Caco-2 (cell line): Measurements from ENCODE around the gene CASZ1. TPM values are rescaled to one million over a fixed set of nuclear protein-coding genes. Genes with fewer than 3 reads are reported as not detected.

Experiments
- BruUV-seq: library from RNA; stranded (reverse); fragments of 400-500 nt; replicated peaks from 2 replicates; lab custom pipeline; 2021; lab: Mats Ljungman, UMichigan
- CTCF ChIA-PET: fragments of 300-600 bp; sonication (Branson Sonifier 250); formaldehyde crosslinking; loops from one replicate; lab custom pipeline; 2022; ENCODE audit warnings: antibody characterized with exemption; lab: Charles Lee
- POLR2A ChIA-PET: fragments of 300-600 bp; sonication (Branson Sonifier 250); formaldehyde crosslinking; loops from one replicate; lab custom pipeline; 2022; ENCODE audit warnings: antibody characterized with exemption; lab: Charles Lee
- DNase-seq, 2 experiments: peaks; one replicate each; pipeline versions ENCODE4 v3.0.0 to v3.0.0-alpha.2; 2020 to 2022
- H3K27me3 ChIP-seq: replicated peaks from 2 replicates; pipeline ENCODE4 v1.6.0; 2011; ENCODE audit warnings: low read length; ENCODE audit not compliant: control insufficient read depth, insufficient read depth
- H3K36me3 ChIP-seq: 2 replicates; pipeline ENCODE4 v1.5.1; 2011; ENCODE audit warnings: low read length; ENCODE audit not compliant: control insufficient read depth, insufficient read depth
- H3K4me1 ChIP-seq: fragments of 250-450 bp; sonication (Bioruptor Pico); 2 replicates; pipeline ENCODE4 v1.5.1; 2020; ENCODE audit warnings: mild to moderate bottlenecking
- H3K4me3 ChIP-seq: 2 replicates; pipeline ENCODE4 v1.5.1; 2011; ENCODE audit warnings: low read depth, mild to moderate bottlenecking, control low read depth, low read length
- H3K9me3 ChIP-seq: fragments of 250-450 bp; sonication (Bioruptor Pico); 2 replicates; pipeline ENCODE4 v1.5.1; 2020; ENCODE audit warnings: mild to moderate bottlenecking, moderate library complexity
- H3K27ac Mint-ChIP-seq: one replicate; pipeline ENCODE4 v1.8.0; 2022; ENCODE audit warnings: mixed read lengths; ENCODE audit not compliant: unreplicated experiment
- H3K27me3 Mint-ChIP-seq: one replicate; pipeline ENCODE4 v1.8.0; 2022; ENCODE audit warnings: mixed read lengths; ENCODE audit not compliant: insufficient read depth, unreplicated experiment
- H3K36me3 Mint-ChIP-seq: one replicate; pipeline ENCODE4 v1.8.0; 2022; ENCODE audit warnings: mild to moderate bottlenecking, mixed read lengths; ENCODE audit not compliant: insufficient read depth, unreplicated experiment
- H3K4me1 Mint-ChIP-seq: one replicate; pipeline ENCODE4 v1.8.0; 2022; ENCODE audit warnings: low read depth, mixed read lengths; ENCODE audit not compliant: unreplicated experiment
- H3K4me3 Mint-ChIP-seq: one replicate; pipeline ENCODE4 v1.8.0; 2022; ENCODE audit warnings: mild to moderate bottlenecking, moderate library complexity, mixed read lengths; ENCODE audit not compliant: unreplicated experiment
- H3K9me3 Mint-ChIP-seq: one replicate; pipeline ENCODE4 v1.8.0; 2022; ENCODE audit warnings: mixed read lengths; ENCODE audit not compliant: unreplicated experiment
- CTCF ChIP-seq, 2 experiments: fragments of 200-600 bp in 1 of 2; IDR thresholded peaks; 1 replicate in 1 of 2; 2 replicates in 1 of 2; pipeline versions ENCODE4 v1.5.1 to v1.8.0; 2011 to 2022; ENCODE audit warnings: antibody characterized with exemption in 1 of 2, control low read depth in 1 of 2, inconsistent platforms in 1 of 2, low read depth in 1 of 2, low read length in 1 of 2, mild to moderate bottlenecking in 1 of 2, moderate library complexity in 1 of 2; ENCODE audit not compliant: insufficient read depth in 1 of 2, severe bottlenecking in 1 of 2, unreplicated experiment in 1 of 2
- intact Hi-C: fragments of 100-400 bp; cut with micrococcal nuclease; formaldehyde crosslinking; loops from one replicate; pipeline ENCODE4 v1.10.0; 2022; ENCODE audit not compliant: unreplicated experiment
- total RNA-seq: library from RNA; stranded (reverse); gene quantifications from 2 replicates; pipeline ENCODE4 v1.2.3, GENCODE V29; 2022

Gene CASZ1
- total RNA-seq, 1 experiment from 2014 or later: 10.9 TPM

DNA sequence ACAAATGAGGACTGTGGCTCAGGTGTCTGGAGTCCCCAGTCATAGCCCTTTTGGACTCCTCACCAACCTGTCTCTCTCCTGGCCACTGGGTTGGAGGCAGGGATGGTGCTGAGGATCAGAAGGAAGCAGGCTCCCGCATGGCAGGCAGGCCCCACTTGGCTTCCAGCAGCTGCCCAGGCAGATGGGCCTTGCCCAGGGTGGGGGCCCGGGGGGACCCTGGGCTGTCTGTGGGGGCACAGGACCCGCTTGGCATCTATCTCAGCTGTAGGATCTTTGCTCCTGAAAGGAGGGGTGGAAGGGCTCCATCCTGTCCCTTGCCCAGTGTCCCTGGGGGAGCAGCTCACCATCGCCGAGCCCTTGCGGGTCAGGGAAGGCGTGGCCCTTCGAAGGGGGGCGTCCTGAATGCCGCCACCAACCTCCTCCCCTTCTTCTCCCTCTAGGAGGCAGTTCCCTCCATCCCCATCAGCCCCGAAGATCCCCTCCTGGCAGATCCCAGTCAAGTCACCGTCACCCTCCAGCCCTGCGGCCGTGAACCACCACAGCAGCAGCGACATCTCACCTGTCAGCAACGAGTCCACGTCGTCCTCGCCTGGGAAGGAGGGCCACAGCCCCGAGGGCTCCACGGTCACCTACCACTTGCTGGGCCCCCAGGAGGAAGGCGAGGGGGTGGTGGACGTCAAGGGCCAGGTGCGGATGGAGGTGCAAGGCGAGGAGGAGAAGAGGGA, 167.2 kb downstream of the CASZ1 start:
- no peaks in the 10 kb centered on the region for H3K27me3 ChIP-seq
- H3K36me3 ChIP-seq: no peaks in the 10 kb centered on the region; the same call in 1 of the 2 replicates
- ChIA-PET CTCF (no interaction called here), POLR2A (no interaction called here)
- no peak overlapping the region for H3K27ac Mint-ChIP-seq
- TF ChIP-seq CTCF (IDR thresholded peaks at IDR 0.05; ENCODE audit: insufficient read depth in 1 of 2, low read depth in 1 of 2, low read length in 1 of 2, severe bottlenecking in 1 of 2, unreplicated experiment in 1 of 2): no peak
- intact Hi-C loops: no loop called here
- no peaks in the 10 kb centered on the region for H3K4me1 Mint-ChIP-seq
- H3K27me3 Mint-ChIP-seq: no peaks in the 10 kb centered on the region
- H3K4me3 Mint-ChIP-seq: no peak overlapping the region
- no peaks in the 10 kb centered on the region for H3K4me1 ChIP-seq
- no peaks in the 10 kb centered on the region for H3K9me3 ChIP-seq
- no TSS peak for BruUV-seq
- DNase-seq: no peak
- no peak overlapping the region for H3K4me3 ChIP-seq
- peaks cover 8% of the 10 kb centered on the region for H3K36me3 Mint-ChIP-seq
- no peaks in the 10 kb centered on the region for H3K9me3 Mint-ChIP-seq

GRCh38 chr1:10628685-10629084, 167.8 kb downstream of the CASZ1 start:
- H3K4me1 ChIP-seq: no peaks in the 10 kb centered on the region
- ChIA-PET CTCF (no interaction called here), POLR2A (no interaction called here)
- H3K4me1 Mint-ChIP-seq: no peaks in the 10 kb centered on the region
- H3K9me3 Mint-ChIP-seq: no peaks in the 10 kb centered on the region
- H3K36me3 ChIP-seq: no peaks in the 10 kb centered on the region; the same call in 1 of the 2 replicates
- DNase-seq: no peak
- no peaks in the 10 kb centered on the region for H3K27me3 Mint-ChIP-seq
- peaks cover 8% of the 10 kb centered on the region for H3K36me3 Mint-ChIP-seq
- no peak overlapping the region for H3K4me3 Mint-ChIP-seq
- no TSS peak for BruUV-seq
- intact Hi-C loops: no loop called here
- no peak overlapping the region for H3K27ac Mint-ChIP-seq
- H3K4me3 ChIP-seq: no peak overlapping the region
- no peaks in the 10 kb centered on the region for H3K9me3 ChIP-seq
- H3K27me3 ChIP-seq: no peaks in the 10 kb centered on the region
- TF ChIP-seq CTCF (IDR thresholded peaks at IDR 0.05; ENCODE audit: insufficient read depth in 1 of 2, low read depth in 1 of 2, low read length in 1 of 2, severe bottlenecking in 1 of 2, unreplicated experiment in 1 of 2): no peak

- no peak overlapping the region for H3K4me3 ChIP-seq
- no TSS peak for BruUV-seq
- no peaks in the 10 kb centered on the region; the same call in 1 of the 2 replicates for H3K36me3 ChIP-seq
- H3K27ac Mint-ChIP-seq: no peak overlapping the region
- H3K36me3 Mint-ChIP-seq: peaks cover 8% of the 10 kb centered on the region
- intact Hi-C loops: no loop called here
- no peaks in the 10 kb centered on the region for H3K9me3 Mint-ChIP-seq
- ChIA-PET CTCF (no interaction called here), POLR2A (no interaction called here)
- TF ChIP-seq CTCF (IDR thresholded peaks at IDR 0.05; ENCODE audit: insufficient read depth in 1 of 2, low read depth in 1 of 2, low read length in 1 of 2, severe bottlenecking in 1 of 2, unreplicated experiment in 1 of 2): no peak
- no peak overlapping the region for H3K4me3 Mint-ChIP-seq
- no peak for DNase-seq
- no peaks in the 10 kb centered on the region for H3K4me1 ChIP-seq
- no peaks in the 10 kb centered on the region for H3K4me1 Mint-ChIP-seq
- H3K9me3 ChIP-seq: no peaks in the 10 kb centered on the region
- no peaks in the 10 kb centered on the region for H3K27me3 ChIP-seq
- H3K27me3 Mint-ChIP-seq: no peaks in the 10 kb centered on the region
Measured at GRCh38 chr1:10626791-10627410, 169.5 kb downstream of the CASZ1 start.
